Activated naive CD4-positive, alpha-beta T cell treated with anti-CD3 and anti-CD28 coated beads, Interleukin-2, amount 10 ng/mL, durations not matched to agents 5 hours and 36 hours (primary cell): ENCODE measurements around the gene STAC. TPM values are rescaled to one million over a fixed set of nuclear protein-coding genes. Genes with fewer than 3 reads are reported as not detected.

Experiments used
- total RNA-seq, 2 experiments: library from RNA; stranded (reverse); gene quantifications; one replicate each; pipeline ENCODE4 v1.2.3, GENCODE V29; 2021

STAC gene
- total RNA-seq = not detected

DNA sequence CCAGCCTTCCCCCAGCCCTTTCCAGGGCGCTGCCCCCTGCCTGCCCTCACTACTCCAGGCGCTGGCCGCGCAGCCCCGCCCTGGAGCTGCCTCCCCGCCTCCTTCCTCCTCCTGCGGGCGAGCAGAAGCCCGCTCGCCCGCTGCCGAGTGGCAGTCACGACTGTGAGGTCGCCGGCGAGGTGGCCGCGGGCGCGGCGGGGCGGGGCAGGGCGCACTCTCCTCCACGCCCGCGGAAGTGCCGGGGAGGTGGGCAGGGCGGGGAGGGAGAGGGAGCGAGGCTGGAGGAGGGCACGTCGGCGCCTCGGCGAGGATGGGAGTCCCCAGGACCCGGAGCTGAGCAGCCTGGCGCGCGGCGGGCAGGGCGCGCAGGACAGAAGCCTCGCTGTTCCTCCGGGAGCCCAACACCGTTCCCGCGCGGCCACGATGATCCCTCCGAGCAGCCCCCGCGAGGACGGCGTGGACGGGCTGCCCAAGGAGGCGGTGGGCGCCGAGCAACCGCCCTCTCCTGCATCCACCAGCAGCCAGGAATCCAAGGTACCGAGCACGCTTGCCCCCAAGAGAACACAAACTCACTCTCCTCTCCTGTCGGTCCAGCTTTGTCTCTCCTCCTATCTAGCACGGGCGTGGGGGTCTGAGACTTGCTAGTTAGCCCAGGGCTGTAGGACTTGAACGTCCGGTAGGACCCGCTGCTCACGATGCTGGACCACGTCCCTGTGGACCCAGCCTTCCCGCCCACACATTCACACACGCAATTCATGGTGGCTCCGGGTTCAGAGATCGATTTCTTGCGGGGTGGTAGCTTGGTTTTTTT, at the start of gene STAC:
TSS of gene STAC (plus strand) at position 284 of the 811 bp plus-strand sequence. CDS start at position 424, 140 bp downstream.

